ENCODE measurements around the gene CLEC10A.
"Not testable (repeated sequence)": the region's sequence is repeated elsewhere in the genome, so short reads cannot be mapped to it uniquely, and the experiment has no call there.

Gene CLEC10A

DNA sequence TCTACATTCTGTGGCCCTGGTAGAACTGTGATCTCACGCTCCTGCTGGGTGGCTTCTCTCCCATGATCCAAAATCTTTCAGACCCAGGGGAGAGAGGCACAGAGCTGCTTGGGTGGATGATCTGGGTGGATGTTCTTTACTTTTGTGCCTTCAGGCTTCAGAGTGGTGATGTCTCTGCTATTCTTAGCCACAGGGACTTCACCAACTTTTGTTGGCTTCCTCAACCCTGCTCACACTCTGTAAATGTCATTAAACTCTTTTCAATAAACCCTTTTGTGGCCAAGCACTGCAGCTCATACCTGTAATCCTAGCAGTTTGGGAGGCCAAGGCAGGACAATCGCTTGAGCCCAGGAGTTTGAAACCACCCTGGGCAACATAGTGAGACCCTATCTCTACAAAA is 7.6 kb downstream of the CLEC10A start:
- no peak for DNase-seq (ENCODE audit: low read depth)

DNA sequence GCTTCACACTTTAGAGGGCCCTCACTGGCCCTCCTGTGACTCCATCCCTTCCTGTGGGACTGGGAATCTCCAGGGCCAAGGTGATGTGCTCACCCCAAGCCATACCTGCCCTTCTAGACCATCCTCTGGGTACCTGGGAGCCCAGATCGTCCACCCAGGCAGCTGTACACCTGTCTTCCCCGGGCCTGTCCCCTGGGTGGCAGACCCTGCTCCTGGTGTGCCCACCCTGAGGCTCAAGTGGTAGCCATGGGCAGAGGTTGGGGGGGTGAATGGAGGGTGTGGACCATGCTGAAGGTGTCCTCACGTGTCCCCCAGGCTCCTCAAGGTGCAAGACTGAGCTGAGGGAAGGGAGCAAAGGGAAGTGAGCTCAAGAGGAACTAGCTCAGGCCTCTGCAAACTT is 9.3 kb downstream of the CLEC10A start:
- DNase-seq (ENCODE audit: low read depth): no peak

DNA sequence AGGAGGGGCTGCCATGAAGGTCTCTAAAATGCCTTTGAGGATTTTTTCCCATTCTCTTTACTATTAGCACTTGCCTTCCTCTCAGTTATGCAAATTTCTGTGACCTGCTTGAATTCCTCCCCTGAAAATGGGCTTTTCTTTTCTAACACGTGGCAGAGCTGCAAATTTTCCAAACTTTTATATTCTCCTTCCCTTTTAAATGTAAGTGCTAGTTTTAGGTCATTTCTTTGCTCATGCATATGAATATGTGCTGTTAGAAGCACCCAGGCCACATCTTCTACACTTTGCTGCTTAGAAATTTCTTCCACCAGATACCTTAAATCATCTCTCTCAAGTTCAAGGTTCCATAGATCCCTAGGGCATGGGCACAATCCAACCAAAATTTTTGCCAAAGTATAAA is 11.8 kb downstream of the CLEC10A start:
- no peak for DNase-seq (ENCODE audit: low read depth)

DNA sequence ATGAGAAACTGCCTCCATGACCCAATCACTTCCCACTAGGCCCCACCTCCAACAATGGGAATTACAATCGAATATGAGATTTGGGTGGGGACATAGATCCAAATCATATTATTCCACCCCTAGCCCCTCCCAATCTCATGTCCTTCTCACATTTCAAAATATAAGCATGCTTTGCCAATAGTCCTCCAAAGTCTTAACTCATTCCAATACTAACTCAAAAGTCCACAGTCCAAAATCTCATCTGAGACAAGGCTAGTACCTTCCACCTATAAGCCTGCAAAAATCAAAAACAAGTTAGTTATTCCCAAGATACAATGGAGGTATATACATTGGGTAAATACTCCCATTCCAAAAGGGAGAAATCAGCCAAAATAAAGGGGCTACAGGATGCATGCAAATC is 12.9 kb downstream of the CLEC10A start:
- DNase-seq (ENCODE audit: low read depth): no peak

DNA sequence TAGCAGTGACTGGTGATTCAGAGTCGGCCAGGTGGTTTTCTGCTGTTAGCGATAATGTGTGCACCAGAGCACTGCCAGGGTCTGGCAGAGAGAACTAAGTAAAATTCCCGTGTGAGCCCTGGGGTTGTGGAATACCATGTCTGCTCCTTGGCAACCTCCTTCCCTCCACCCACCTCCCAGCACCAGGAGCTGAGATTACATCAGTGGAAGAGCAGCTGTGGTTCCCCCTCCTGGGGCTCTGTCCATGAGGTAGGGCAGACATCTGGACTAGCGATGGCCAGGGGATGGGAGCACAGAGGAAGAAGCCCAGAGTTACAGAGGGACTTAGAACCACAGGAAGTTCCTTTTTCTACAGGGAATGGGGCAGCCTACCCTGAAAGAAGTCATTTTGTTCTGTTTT is 15.8 kb downstream of the CLEC10A start:
- no peak for DNase-seq (ENCODE audit: low read depth)

DNA sequence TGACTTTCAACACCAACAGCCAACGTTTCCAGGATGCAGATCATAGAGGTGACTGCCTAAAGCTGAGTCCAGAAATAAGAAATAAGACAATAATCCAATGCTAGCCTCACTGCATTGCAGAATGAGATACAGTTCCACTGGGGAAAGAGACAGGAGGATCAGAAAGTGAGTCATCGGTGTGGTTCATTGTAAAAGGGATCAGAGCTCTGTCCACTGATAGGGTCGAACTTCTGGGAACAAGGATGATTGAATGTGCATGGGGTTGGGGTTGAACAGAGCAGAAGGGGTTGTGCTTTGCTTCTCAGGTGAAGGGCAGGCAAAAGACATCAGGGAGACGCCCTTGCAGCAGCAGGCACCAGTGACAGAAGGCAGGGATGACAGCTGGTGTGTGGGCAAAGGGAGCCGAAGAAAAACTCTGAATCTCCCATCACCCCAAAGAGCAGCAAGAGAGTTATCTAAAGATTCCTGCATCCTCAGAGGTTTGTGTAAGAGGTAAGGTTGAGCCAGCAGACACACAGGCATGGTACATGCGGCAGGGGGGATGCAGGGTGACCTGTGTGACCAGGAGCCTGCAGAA is 16.4 kb downstream of the CLEC10A start:
- no peak for DNase-seq (ENCODE audit: low read depth)

DNA sequence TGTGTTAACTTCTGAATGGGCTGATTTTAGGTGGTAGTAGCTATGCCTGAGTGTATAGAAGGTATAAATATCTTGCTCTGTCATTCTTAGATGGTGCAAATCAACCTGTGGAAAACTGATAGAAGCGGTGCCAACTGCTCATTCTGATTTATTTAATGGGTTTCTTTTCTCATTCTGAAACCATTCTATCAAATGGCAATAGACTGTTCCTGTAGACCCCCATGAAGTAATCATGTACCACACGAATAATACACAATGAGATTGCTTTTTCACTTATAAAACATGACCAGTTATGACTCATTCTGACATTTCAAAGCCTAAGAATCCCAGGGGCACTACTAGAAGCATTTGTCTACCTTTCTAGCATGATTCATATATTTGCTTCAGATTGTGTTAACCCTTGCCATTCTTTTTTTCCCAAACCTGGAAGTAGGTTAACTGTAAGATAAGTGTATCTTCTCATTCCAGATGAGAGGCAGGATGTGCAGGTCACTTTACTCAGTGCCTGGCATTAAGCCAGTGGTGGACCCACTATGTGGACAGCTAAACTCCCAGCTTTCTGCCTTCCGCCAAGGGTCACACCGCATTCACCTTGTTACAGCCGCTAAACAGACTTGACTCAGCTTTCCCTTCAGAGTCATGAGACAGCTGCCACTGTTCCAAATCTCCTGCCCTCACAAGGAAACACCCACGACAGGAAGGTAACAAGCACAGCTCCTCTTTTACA is 19.7 kb downstream of the CLEC10A start:
- DNase-seq (ENCODE audit: low read depth): no peak

DNA sequence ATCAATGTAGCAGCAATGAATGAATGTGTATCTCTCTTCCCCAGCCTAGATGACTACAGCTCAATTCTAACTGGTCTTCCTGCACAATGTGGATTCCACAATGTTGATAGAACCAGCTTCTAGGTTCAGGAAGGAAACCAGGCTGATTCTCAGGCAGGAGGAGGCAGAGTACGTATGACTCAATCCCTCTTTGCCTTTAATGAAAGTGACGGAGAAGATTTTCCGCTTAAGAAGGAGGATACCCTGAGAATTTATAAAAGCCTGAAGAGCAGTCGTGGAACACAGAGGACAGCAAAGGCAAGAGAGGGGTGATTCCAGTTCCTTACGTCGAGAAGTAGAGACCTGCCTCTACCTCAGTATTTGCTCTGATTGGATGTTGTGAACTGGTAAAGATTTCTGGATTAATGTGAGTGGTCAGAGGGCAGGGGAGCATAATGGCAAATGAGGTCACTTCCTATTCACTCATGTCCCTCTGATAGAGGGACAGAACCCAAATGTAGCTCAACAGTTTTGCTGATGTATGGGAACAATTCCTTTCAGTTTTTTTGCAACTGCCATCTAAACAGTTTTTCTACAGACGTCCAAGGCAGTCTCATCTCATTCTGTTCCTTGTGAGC is 21.1 kb downstream of the CLEC10A start:
- DNase-seq (ENCODE audit: low read depth): no peak

DNA sequence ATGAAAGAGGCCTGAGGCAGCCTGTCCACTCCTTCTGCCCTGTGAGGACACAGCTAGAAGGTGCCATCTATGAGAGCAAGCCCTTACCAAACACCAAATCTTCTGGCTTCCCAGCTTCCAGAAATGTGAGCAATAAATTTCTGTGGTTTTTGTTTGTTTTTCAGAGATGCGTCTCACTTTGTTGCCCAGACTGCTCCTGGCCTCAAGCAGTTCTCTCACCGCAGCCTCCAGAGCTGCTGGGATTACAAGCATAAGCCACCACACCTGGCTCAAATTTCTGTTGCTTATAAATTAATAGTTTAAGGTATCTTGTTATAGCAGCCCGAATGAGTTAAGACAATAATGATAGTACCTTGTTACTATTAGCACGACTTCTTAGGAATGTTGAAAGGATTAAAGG is 23.7 kb downstream of the CLEC10A start:
- DNase-seq (ENCODE audit: low read depth): no peak

DNA sequence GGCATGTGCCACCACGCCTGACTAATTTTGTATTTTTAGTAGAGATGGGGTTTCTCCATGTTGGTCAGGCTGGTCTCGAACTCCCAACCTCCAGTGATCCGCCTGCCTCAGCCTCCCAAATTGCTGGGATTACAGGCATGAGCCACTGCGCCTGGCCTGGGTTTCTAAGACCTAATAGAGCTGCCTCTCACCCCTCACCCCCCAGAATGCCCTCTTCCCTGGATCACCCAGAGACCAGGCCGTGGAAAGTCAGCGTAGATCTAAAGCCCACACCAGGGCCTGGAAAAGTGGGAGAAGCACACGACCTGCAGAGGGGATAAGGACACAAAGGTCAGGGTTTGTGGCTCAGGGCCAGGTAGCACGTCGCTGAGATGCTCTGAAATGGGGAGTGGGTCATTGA is 29.5 kb downstream of the CLEC10A start:
- not testable (repeated sequence) for DNase-seq (ENCODE audit: low read depth)

DNA sequence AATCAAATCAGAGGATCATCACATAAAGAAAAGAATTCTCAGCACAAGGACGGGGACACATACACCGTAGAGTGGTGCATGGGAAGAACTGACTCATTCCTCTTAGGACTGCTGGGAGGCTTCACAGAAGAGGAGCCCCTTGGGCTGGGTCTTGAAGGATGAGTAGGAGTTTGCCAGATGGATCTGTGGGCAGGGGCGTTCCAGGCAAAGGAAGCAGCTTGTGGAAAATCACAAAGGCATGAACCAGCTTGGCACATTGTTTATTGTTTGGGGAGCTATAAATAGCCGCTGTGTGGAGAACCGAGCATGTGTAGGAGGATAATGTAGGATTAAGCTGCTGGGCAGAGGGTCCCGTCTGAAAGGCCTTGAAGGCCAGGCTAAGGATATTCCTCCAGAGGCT is 31.1 kb downstream of the CLEC10A start:
- no peak for DNase-seq (ENCODE audit: low read depth)

DNA sequence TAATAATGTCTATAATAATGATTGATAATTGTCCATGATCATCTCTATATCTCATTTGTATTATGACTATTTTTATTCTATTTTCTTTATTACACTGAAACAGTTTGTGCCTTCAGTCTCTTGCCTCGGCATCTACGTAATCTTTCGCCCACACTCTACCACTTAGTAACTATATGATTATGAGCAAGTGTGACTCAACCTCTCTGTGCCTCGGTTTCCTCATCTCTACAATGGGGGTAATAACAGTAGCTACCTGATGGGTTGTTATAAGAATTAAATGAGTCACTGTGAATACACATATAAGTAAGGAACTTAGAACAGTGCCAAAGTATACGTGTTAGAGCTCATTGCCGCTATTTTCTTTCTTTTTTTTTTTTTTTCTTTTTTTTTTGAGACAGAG is 32.5 kb downstream of the CLEC10A start:
- DNase-seq (ENCODE audit: low read depth): no peak

DNA sequence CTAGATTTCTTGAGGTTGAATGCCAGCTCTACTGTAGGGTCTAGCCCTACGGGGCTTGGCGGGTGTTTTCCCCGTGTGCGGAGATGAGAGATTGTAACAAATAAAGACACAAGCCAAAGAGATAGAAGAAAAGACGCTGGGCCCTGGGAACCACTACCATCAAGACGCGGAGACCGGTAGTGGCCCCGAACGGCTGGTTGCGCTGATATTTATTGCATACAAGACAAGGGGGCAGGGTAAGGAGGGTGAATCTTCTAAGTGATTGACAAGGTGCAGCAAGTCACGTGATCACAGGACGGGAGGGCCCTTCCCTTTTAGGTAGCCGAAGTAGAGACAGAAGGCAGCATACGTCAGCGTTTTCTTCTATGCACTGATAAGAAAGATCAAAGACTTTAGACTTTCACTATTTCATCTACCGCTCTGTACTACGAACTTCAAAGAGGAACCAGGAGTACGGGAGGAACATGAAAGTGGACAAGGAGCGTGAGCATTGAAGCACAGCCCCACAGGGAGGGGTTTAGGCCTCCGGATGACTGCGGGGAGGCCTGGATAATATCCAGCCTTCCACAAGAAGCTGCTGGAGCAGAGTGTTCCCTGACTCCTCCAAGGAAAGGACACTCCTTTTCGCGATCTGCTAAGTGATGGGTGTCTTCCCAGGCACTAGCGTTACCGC is 33.2 kb downstream of the CLEC10A start:
- not testable (repeated sequence) for DNase-seq (ENCODE audit: low read depth)

DNA sequence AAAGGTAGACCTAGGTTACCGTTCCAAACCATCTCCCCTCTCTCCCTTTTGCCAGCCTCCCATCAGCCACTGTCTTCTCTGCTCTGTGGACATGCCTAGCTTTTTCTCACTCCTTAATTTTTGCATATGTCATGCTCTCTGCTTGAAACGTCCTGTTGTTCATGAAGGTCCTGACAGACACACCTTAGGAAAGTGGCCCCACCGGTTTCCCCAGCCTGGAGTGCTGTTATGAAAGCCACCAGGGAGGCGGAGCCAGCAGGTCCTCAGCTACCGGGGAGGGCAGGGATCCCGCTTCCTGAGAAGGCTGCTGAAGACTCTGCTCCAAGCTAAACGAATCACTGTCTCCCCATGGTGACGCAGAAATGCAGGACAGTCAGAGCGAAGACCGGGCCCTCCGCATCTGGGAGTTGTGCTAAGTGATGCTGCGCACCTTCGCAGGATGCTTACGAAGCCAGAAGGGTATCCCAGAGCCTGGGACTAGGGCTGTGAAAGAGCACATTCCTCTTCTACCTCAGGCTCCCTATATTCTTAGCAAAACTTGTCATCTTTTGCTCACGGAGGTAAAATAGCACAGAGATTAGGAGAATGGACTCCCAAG is 33.8 kb downstream of the CLEC10A start:
- no peak for DNase-seq (ENCODE audit: low read depth)

DNA sequence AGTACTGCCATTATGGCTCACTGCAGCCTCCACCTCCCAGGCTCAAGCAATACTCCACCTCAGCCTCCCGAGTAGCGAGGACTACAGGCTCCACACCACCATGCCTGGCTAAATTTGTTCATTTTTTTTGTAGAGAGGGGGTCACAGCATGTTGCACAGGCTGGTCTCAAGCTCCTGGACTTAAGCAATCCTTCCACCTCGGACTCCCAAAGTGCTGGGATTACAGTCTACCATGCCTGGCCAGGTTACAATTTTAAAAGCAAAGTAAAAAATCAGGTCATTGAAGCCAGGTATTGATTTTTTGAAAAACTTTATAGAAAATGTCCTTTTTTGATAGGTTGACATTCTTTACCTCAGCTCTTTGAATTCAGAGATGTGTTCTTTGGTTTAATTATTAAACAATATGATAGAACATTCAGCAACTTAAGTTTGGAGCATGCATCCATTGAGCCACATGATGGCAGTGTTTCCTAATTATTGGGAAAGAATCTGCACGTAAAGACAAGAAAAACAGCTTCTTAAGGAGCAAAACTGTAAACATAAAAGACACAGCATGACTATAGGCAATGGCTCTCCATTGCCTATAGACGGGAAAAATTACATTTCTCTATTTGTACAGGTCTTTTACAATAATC is 34.4 kb downstream of the CLEC10A start:
- no peak for DNase-seq (ENCODE audit: low read depth)

DNA sequence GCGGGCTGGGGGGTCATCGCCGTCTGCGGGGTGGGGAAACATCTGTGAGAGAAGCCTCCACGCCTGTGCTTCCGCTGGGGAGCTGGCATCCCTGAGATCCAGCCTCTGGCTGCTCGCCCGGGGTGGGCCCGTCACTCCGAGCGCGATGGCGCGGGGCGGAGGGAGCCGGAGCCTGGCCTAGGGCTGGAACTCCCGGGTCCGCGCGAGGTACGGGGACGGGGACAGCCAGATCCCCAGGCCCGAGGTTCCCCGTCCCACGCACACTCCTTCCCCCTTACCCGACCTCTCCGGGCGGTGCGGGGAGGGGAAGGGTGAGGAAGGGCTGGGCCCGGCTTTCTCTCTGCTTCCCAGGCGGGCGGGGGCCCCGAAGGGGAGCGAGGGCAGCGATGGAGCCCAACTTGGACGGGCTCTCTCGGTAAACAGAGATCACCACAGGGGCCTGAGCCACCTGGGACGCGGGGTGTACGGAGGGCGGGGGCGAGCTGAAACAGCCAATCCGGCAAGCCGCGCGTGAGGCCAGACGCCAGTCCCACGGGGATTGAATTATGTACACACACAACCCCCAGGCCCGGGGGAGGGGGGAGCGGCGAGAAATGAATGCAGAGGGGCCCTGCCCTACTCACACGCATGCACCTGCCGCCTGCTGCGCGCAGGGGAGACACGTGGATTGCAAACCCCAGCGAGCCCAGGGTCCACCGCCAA is 36.4 kb downstream of the CLEC10A start, which contains the start of gene SLC16A11:
Gene SLC16A11 (minus strand): TSS at position 596 of the 702 bp plus-strand sequence. CDS start 579 bp downstream, at position 17.
- DNase-seq (ENCODE audit: low read depth): no peak

DNA sequence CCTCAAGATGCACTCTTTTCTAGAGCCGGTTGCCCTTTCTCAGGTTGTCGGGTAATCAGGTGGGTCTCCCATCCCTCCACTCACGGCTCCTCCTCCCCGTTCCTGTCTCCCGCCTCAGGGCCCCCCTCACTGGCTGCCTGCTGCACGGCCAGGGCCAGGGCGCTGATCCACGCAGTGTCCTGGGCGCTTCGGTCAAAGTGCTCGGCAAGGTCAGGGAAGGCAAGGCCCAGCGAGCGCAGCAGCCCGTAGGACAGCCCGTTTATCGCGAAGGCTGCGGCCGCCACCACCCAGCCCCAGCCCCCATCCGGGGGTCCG is 36.9 kb downstream of the CLEC10A start:
- no peak for DNase-seq (ENCODE audit: low read depth)

DNA sequence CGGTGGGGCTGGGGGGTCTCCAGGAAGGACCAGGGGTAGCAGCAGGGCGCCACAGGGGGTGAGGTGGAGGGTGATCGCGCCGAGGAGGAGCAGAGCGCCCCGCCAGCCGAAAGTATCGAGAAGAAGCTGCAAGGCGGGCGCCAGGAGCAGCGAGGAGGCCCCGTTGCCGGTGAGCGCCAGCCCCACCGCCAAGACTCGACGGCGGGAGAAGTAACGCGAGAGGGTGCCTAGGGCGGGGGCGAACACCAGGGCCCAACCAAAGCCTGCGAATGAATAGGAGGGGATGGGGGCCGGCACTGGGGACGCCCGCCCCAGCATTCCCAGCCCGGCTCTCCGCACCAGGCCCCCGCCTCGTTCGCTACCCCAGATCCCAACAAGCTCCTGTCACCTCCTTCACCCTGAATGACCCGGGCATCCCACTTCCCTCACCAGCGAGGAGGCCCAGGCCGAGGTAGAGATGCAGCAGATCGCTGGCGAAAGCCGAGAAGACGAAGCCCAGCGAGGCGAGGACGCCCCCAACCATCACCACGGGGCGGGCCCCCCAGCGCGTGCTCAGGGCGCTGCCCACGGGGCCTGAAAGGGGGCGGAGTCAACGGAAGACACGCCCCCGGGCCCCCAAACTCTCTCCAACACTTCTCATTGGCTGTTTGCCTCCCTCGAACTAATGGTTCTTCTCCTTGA is 37.4 kb downstream of the CLEC10A start:
- no peak for DNase-seq (ENCODE audit: low read depth)

DNA sequence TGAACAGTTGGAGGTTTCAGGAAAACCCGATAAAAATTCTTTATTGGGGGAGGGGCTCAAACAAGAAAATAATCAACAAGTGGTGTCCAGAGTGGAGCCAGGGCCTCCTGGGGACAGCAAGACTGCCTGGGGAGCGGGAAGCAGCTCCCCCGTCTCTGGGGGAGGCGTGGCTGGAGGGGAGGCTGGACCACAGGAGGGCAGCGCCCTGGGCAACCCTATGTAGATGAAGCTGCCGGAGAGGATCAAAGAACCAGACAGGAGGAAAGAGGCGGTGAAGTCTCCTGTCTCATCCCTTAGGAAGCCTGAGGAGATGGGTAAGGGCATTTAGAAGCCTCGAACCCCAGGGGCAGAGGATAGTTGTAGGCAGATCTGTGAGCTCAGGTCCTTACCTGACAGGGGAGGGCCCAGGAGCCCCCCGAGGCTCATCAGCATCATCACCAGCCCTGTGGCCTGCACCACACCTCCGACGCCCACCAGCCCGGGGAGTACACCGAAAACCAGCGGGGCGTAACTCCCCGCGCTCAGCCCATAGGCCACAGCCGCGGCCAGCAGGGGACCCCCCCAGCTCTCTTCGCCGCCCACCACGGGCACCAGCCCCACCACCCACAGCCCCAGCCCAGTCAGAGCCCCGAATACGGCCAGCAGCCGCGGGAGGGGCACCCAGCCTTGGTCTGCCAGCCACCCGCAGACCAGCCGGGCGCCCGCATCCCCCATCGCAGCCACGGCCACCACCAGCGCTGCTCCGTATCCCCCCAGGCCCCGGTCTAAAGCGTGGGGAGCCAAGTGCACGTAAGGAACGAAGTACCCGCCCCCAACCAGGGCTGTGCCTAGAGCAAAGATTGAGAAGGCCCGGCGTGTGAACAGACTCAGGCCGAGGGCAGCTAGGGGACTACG is 38.2 kb downstream of the CLEC10A start:
- DNase-seq (ENCODE audit: low read depth): no peak

DNA sequence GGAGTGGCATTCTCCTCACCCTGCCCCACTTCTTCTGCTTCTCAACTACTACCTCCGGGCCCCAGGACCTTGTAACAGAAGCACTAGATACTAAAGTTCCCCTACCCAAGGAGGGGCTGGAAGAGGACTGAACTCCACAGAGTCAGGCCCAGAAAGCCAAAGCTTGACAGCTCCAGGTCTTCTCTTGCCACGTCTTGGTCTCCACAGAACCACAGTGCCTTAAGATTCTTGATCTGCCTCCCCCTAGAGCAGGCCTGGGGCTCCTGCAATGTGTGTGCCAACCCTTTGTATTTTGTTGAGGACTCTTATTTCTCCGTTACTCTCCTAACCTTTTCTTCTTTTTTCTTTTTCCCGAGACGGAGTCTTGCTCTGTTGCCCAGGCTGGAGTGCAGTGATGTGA is 40.2 kb downstream of the CLEC10A start:
- DNase-seq (ENCODE audit: low read depth): no peak
